Measurements from ENCODE around the gene HDDC2.

DNA sequence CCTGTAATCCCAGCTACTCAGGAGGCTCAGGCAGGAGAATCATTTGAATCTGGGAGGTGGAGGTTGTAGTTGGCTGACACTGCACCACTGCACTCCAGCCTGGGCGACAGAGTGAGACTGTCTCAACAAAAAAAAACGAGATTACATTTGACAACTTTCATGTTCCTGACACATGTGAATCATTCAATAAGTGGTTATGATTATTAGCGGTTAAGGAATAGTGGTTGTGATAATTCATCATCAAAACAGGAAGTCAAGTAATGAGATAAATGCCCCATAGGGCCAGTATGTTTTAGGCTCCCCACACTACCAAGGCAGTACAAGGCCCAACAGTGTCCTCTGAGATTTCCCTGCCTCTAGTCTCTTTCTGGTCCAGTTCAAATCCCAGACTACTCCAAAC, 2.5 kb downstream of the HDDC2 start:
- TF ChIP-seq, protein P1, sequence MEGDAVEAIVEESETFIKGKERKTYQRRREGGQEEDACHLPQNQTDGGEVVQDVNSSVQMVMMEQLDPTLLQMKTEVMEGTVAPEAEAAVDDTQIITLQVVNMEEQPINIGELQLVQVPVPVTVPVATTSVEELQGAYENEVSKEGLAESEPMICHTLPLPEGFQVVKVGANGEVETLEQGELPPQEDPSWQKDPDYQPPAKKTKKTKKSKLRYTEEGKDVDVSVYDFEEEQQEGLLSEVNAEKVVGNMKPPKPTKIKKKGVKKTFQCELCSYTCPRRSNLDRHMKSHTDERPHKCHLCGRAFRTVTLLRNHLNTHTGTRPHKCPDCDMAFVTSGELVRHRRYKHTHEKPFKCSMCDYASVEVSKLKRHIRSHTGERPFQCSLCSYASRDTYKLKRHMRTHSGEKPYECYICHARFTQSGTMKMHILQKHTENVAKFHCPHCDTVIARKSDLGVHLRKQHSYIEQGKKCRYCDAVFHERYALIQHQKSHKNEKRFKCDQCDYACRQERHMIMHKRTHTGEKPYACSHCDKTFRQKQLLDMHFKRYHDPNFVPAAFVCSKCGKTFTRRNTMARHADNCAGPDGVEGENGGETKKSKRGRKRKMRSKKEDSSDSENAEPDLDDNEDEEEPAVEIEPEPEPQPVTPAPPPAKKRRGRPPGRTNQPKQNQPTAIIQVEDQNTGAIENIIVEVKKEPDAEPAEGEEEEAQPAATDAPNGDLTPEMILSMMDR (IDR thresholded peaks at IDR 0.05), result no peak
- TF ChIP-seq POLR2A (IDR thresholded peaks at IDR 0.05), result no peak
